ENCODE measurements around the gene PDE6B. TPM values are rescaled to one million over a fixed set of nuclear protein-coding genes. Genes with fewer than 3 reads are reported as not detected.

PDE6B gene
- 1.4 and 7.6 TPM in 2 replicates for total RNA-seq

DNA sequence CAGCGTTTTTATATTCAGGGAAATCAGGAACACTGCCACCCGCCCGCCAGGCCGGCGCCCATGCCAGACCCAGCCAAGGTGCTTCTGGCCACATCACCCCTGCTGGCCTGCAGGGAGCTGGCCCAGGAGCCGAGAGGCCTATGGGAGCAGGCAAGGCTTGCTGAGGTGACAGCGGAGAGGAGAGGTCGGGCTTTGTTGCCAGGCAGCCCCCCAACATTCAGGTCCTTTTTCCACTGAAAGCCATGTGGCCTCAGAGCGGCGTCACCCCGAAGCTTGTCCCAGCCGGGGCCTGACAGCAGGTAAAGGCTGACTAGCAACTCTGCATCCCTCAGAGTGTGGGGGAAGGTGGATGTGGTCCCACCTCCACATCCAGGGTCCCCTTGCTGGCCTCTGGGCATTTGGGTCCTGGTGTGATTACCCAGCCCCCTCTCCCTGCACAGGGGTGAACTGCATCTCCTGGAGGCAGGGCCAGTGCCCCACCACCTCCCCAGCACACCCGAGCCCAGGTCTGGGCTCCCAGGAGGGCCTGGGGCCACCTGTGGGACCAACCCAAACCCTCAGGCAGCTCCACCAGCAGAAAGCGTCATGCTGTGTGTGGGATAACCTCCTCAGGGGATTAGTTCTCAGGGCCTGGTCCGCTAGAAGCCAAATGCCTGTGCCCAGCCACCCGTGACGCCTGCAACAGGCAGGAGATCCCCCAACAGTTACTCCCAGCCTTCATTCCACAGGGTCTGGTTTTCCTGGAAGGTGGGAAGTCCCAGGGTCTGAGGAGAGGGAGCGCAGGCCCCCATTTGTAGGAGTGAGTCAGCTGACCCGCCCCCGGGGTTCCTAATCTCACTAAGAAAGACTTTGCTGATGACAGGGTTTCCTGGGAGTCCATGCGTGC is at the start of gene PDE6B:
PDE6B (plus strand) TSS at position 869 of the 886 bp plus-strand sequence. CDS start 54 bp downstream, outside the sequence.

DNA sequence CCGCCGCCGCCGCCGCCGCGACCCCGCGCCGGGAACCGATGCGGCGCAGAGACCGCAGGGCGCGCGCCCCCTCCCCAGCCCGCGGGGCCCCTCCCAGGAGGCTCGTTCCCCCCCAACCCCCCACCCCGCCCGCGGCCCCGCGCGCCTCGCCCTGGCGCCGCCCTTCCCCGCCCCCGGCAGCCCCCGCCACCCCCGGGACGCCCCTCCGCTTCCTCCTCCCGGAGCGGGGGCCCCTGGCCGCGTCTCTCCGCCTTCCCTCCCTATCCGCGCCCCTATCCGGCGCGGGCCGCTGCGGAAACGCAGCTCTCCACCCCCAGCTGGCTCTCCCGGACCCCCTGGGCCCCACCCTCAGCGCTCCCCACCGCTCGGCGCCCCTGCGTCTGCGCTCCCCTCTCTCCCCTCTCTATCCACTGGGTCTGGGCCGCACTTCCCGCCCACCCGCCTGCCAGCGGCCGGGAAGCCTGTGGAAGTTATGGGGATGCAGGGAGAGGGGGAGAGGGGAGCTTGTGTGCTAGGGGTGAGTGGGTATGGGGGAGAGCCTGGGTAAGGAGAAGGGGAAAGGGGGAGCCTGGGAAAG is 49.0 kb upstream of the PDE6B start, which contains the start of gene TMEM271:
TMEM271 (minus strand) TSS at position 51 of the 577 bp plus-strand sequence. CDS start 233 bp downstream, outside the sequence.

DNA sequence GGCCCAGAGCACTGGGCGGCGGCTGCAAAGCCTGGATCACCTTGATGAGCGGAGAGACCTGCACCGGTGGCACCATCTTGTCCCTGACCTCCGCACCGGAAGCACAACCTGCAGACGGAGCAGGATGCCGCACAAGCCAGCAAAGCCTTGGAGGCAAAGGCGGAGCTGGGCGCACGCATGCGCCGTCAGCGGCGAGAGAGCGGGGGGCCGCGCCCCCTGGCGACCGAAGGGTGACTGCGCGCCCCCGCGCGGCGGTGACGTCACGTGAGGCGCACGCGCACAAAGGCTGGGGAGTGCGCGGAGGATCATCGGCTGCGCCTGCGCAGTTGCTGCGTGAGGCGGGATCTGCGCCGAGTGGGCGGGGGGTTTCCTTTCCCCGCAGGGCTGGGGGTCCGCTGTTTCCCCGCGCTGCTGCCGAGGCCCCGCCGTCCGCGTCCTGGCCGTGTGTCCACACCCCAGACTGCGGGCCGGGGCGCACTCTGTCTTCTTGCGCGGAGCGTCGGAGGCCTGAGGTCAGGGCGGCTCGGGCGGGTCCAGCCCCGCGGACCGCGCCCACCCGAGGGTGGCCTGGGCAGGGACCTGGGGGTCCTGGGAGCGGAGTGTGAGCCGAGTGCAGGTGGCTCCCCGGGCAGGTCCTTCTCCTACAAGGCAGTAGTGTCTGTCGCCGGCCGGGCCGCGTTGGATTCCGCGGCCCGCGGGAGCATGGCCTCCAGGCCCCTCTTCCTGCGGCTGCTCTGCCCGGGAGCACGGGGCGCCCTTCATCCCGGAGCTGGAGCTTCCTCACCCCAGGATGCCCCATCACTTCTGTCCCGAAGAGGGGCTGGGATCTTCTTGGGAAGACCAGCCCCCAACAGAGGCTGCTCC is 49.0 kb downstream of the PDE6B start, which contains the start of the genes ATP5ME and MYL5:
ATP5ME (minus strand) TSS at position 105 of the 864 bp plus-strand sequence; CDS start at position 76, 29 bp downstream.
MYL5 (plus strand) TSS at position 371 of the 864 bp plus-strand sequence. CDS start 3,485 bp downstream, outside the sequence.

DNA sequence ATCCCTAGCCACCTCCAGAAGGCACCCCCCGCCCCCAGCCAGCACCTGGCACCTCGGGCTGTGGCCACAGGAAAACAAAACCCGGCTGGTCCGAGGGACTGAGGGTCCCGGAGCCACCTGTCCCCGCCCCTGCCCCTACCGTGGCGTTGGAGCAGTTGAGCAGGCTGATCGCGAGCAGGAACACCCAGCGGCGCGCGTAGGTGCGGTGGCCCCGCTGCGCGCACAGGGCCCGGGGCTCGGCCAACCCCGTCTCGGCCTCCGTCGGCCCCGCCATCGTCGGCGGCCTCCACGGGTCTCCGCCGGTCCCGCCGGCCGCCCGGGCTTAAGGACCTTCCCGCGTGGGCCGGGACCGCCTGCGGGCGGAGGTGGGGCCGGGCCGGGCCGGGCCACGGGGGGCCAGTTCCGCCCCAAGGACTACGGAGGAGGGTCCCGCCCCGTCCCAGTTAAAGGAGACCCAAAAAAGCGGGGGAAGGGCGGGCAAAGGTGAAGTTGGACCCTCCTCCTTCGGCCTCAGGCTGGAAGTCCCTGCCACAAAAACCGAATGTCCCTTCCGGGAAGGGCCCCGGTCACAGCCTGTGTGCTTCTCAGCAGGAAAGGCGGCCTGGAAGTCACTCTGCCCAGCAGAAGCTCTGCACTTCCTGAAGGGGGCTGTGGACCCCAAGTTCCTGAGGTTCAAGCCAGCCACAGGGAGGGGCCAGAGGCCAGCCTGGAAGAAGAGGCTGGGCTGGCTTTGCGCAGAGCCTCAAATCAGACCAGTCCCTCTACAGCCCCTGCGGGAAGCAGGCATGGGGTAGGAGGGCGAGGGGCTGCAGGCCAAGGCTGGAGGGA is 63.7 kb downstream of the PDE6B start, which contains the start of gene SLC49A3:
SLC49A3 (minus strand) TSS at position 298 of the 828 bp plus-strand sequence; CDS start at position 274, 24 bp downstream.

DNA sequence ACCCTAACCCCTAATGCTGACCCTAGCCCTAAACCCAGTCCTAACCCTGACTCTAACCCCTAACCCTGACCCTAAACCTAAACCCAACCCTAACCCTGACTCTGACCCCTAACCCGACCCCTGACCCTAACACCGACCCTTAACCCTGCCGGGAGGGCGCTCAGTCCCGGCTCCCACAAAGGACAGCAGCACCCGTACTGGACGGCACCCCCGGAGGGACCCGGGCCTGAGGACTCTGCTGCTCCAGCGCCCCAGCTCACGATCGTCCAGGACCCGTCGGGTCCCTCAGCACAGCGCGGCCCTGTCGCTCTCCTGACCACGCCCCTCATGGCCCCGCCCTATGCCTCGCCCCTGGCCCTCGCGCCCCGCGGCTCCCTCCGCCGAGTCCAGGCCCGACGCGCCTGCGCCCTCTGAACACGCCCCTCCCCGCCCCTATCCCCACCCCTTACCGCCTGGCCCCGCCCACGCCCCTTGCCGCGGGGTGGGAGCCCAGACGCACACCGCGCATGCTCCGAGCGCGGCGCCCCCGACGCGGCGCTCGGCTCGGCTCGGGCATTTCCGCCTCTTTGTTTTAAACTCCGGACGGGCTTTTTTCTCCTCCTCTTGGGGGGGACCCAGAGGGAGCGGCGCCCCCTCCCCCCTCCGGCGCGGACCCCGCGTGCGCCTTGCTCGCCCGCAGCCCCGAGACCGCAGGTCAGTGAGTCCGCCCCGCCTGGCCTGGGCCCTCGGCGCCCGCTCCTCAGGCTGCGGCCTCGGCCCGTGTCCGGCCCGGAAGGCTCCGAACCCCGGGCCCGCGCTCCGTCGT is 80.1 kb downstream of the PDE6B start, which contains the start of gene PCGF3:
PCGF3 (plus strand) TSS at position 555 of the 805 bp plus-strand sequence. CDS start 27,849 bp downstream, outside the sequence.

Other genes starting within 250 kb of the PDE6B start
- 10.8 and 22.6 TPM in 2 replicates for gene ZNF721, start 126.4 kb upstream of the PDE6B start, total RNA-seq
- gene PIGG, start 126.4 kb upstream of the PDE6B start, total RNA-seq: 25.7 and 38.3 TPM in 2 replicates
- not detected in 2 replicates for gene TMEM271, start 49.3 kb upstream of the PDE6B start, total RNA-seq
- 92.9 and 185 TPM in 2 replicates for gene ATP5ME, start 48.7 kb downstream of the PDE6B start, total RNA-seq
- gene MYL5, start 49.0 kb downstream of the PDE6B start, total RNA-seq: 12.4 and 38.0 TPM in 2 replicates
- gene SLC49A3, start 63.6 kb downstream of the PDE6B start, total RNA-seq: 5.7 and 7.6 TPM in 2 replicates
- 37.9 and 38.0 TPM in 2 replicates for gene PCGF3, start 80.3 kb downstream of the PDE6B start, total RNA-seq
- 0.34 and 0.47 TPM in 2 replicates for gene CPLX1, start 200.6 kb downstream of the PDE6B start, total RNA-seq